Left lung (tissue), 10 donors: ENCODE measurements around the gene OR10AD1. TPM values are rescaled to one million over a fixed set of nuclear protein-coding genes. Genes with fewer than 3 reads are reported as not detected.

Source experiments
- ATAC-seq: fragments of 200-7000 bp; cut with Tn5 transposase; one replicate; pipeline ENCODE4 v1.9.1; 2020; ENCODE audit warnings: moderate library complexity
- DNase-seq, 4 donors: peaks; one replicate each; pipeline ENCODE4 v3.0.0-alpha.2; 2013 to 2020
- H3K27ac ChIP-seq, 2 donors: fragments of 200-600 bp; sonication (generic) in 1 of 2; one replicate each; pipeline versions ENCODE4 v1.5.0 to v1.8.0; 2020 to 2021
- H3K27me3 ChIP-seq, 2 donors: fragments of 200-600 bp; sonication (generic) in 1 of 2; one replicate each; pipeline versions ENCODE4 v1.5.0 to v1.8.0; 2020 to 2021
- H3K36me3 ChIP-seq, 2 donors: fragments of 200-600 bp; sonication (generic) in 1 of 2; one replicate each; pipeline versions ENCODE4 v1.5.0 to v1.8.0; 2020 to 2021
- H3K4me1 ChIP-seq, 2 donors: fragments of 200-600 bp; one replicate each; pipeline ENCODE4 v1.8.0; 2021
- H3K4me3 ChIP-seq, 2 donors: fragments of 200-600 bp; sonication (generic) in 1 of 2; one replicate each; pipeline versions ENCODE4 v1.5.0 to v1.8.0; 2020 to 2021; ENCODE audit warnings: mild to moderate bottlenecking in 1 of 2
- H3K9me3 ChIP-seq, 2 donors: fragments of 200-600 bp; sonication (generic) in 1 of 2; one replicate each; pipeline versions ENCODE4 v1.5.0 to v1.8.0; 2020 to 2021
- CTCF ChIP-seq, 2 donors: fragments of 200-600 bp; sonication (generic) in 1 of 2; IDR thresholded peaks; one replicate each; pipeline versions ENCODE4 v1.5.0 to v1.8.0; 2021; ENCODE audit warnings: antibody characterized with exemption in 2 of 2
- intact Hi-C, 2 donors: fragments of 100-400 bp; cut with DNase I; formaldehyde crosslinking; loops; one replicate each; pipeline versions ENCODE4 v1.11.2 to v1.14.2; 2022
- polyA plus RNA-seq, 6 donors: library from polyadenylated mRNA; unstranded; fragments of 120-200 nt; gene quantifications; one replicate each; pipeline ENCODE4 v1.2.1, GENCODE V29; 2013; ENCODE audit not compliant: insufficient read length in 6 of 6
- total RNA-seq, 2 donors: library from RNA; stranded (reverse); fragmentation: NEBNext Ultra II Directional; extraction: Animal tissue kit (Norgen Biotek cat#: 25700); gene quantifications; one replicate each; pipeline ENCODE4 v1.2.1, GENCODE V29; 2021
- donor health status: DM: no; HTN: yes; CAD: no.
- donor health status: DM: no; HTN: no; CAD: no.

The OR10AD1 gene
- total and polyA plus RNA-seq, 8 donors: 0.50 to 1.3 (median 0.89) TPM; not detected in 2

DNA sequence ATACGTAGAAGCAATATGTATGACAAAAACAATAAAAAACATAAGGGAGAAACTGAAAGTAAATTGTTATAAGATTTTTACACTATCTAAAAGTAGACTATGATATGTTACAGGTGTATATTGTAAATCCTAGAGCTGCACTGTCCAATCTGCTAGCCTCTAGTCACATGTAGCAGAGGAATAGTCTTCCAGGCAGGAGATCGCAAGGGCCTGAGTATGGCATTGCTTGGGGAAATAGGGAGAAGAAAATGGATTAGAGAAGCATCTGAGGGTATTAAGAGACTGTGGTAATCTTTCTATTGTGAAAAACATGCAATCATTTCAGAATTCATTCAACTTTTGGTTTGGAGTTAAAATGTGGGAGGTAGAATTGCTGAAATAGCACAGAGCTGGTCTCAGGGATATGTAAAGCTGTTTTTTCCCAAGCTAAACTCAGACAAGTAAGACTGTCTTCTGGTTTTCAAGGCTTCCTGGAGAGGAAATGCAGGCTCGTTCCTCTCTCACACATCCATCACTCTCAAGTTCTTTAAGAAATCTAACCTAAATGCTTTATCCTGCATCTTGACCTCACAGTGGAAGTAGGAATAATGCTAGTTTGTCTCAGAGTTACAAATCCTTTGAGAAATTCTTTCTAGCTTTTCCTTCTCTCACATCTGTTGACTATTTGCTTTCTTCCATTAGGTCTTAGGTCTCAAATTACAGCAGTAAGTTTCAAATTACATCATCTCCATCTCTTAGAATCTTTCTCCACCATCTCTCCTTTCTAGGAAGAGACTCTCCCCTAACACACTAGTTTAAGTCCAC, 27.3 kb downstream of the OR10AD1 start:
- peaks cover 0 to 32% of the 10 kb centered on the region in 2 donors for H3K27me3 ChIP-seq
- H3K9me3 ChIP-seq: no peaks in the 10 kb centered on the region
- TF ChIP-seq CTCF (IDR thresholded peaks at IDR 0.05): no peak
- ATAC-seq (no peak), DNase-seq (no peak)
- H3K4me3 ChIP-seq: no peak overlapping the region
- H3K27ac ChIP-seq: no peak overlapping the region
- intact Hi-C loops: no loop called here
- H3K36me3 ChIP-seq: no peaks in the 10 kb centered on the region
- H3K4me1 ChIP-seq: no peaks in the 10 kb centered on the region

DNA sequence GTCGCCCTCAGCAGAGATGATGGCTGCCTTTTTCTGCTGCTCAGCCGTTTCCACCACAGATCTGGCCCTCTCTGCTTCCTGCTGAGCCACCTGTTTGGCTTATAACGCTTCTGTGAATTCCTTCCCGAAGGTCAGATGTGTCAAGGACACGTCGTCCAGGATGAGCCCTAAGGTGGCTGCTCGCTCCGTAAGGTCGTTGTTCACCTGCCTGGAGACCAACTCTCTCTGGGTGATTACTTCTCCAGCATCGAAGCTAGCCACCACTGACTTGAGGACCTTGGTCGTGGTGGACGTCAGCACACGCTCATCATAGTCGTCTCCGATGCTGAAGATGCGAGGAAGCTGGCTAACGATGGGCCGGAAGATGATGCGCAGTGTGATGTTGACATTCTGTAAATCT, 34.1 kb downstream of the OR10AD1 start:
- ATAC-seq: no peak
- intact Hi-C loops: no loop called here
- Histone ChIP-seq H3K9me3 (no peaks in the 10 kb centered on the region), H3K27me3 (peaks cover 0 to 15% of the 10 kb centered on the region in 2 donors), H3K36me3 (no peaks in the 10 kb centered on the region), H3K4me1 (no peaks in the 10 kb centered on the region), H3K4me3 (no peak overlapping the region), H3K27ac (no peak overlapping the region)
- TF ChIP-seq CTCF (IDR thresholded peaks at IDR 0.05): no peak
- no peak for DNase-seq

DNA sequence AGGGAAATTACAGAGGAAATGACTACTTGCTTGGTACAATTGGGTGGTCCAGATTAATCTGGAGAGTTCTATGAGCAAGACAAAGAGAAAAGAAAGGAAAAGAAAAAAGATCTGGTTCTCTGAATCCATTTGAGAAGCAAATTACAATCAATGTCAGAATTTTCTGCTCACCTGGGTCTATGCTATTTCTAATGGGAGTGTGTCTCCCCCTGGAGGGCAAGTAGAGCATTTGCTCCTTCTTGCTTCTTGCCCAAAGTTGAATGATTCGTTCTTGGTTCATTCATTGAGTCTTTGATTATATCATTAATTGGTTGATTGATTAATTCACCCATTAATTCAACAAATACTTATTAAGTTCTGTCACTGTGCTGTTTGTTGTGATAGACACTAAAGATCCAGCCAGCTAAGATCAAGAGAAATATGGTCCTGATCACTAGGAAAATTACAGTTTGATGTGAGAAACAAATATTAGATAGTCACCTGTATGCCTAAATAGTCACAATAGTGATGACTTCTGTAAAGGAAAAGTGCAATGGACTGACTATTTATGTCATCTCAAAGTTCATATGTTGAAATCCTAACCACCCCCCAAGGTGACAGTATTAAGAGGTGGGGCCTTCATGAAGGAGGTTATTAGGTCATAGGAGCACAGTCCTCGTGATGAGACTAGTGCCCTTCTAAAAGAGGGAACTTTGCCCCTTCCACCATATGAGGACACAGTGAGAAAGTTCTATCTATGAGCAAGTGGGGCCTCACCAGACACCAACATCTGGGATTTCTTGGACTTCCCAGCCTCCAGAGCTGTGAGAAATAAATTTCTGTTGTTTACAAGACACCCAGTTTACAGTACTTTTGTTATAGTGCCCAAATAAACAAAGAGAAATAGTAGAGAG, 37.8 kb downstream of the OR10AD1 start:
- Histone ChIP-seq H3K4me3 (no peak overlapping the region), H3K4me1 (no peaks in the 10 kb centered on the region), H3K27ac (no peak overlapping the region), H3K36me3 (no peaks in the 10 kb centered on the region), H3K27me3 (peaks cover 0 to 15% of the 10 kb centered on the region in 2 donors), H3K9me3 (no peaks in the 10 kb centered on the region)
- DNase-seq (peak in 1 of 4 donors; percentile 71), ATAC-seq (peak; percentile 82)
- intact Hi-C loops: no loop called here
- peak; percentile 87 to 91 for TF ChIP-seq CTCF (IDR thresholded peaks at IDR 0.05)

- Histone ChIP-seq H3K4me1 (no peaks in the 10 kb centered on the region), H3K36me3 (no peaks in the 10 kb centered on the region), H3K9me3 (no peaks in the 10 kb centered on the region), H3K27me3 (peaks cover 0 to 15% of the 10 kb centered on the region in 2 donors), H3K4me3 (no peak overlapping the region), H3K27ac (no peak overlapping the region)
- ATAC-seq: no peak
- intact Hi-C loops: no loop called here
- no peak for DNase-seq
- TF ChIP-seq CTCF (IDR thresholded peaks at IDR 0.05): no peak
Measured at GRCh38 chr12:48164451-48164850, 38.6 kb downstream of the OR10AD1 start.
